H7 (cell line): ENCODE measurements around the gene CDC25B. TPM values are rescaled to one million over a fixed set of nuclear protein-coding genes. Genes with fewer than 3 reads are reported as not detected.
A peak's percentile ranks its signal among the peaks of the same experiment; 100 is the strongest.

Source experiments
- DNase-seq: peaks from one replicate; pipeline ENCODE4 v3.0.0; 2012
- H3K27me3 ChIP-seq: 2 replicates; pipeline ENCODE4 v1.6.0; 2011; ENCODE audit warnings: mild to moderate bottlenecking, low read length; ENCODE audit not compliant: control insufficient read depth, insufficient read depth
- H3K36me3 ChIP-seq: replicated peaks from 2 replicates; pipeline ENCODE4 v1.5.1; 2011; ENCODE audit warnings: low read length; ENCODE audit not compliant: control insufficient read depth, insufficient read depth
- H3K4me3 ChIP-seq: 2 replicates; pipeline ENCODE4 v1.5.1; 2011; ENCODE audit warnings: low read depth, mild to moderate bottlenecking, control low read depth, low read length, moderate library complexity; ENCODE audit not compliant: insufficient read depth
- total RNA-seq: library from RNA; depleted of rRNA; stranded (reverse); fragments of >200 nt; shearing (Covaris generic); gene quantifications from 2 replicates; pipeline ENCODE4 v1.2.3, GENCODE V29; 2014

The CDC25B gene
- total RNA-seq, 1 experiment from 2014 or later: 30.7 TPM

- no peak for DNase-seq
- H3K27me3 ChIP-seq: peaks cover 6% of the 10 kb centered on the region
- peaks cover 2% of the 10 kb centered on the region for H3K36me3 ChIP-seq
- H3K4me3 ChIP-seq: no peak overlapping the region
These were observed 38.8 kb upstream of the CDC25B start for GRCh38 chr20:3757268-3757667.

- Histone ChIP-seq H3K36me3 (peaks cover 2% of the 10 kb centered on the region), H3K4me3 (no peak overlapping the region), H3K27me3 (no peaks in the 10 kb centered on the region)
- no peak for DNase-seq
These were observed 37.5 kb upstream of the CDC25B start for GRCh38 chr20:3758566-3758965.

GRCh38 chr20:3759316-3759823 lies 36.7 kb upstream of the CDC25B start:
- Histone ChIP-seq H3K27me3 (no peaks in the 10 kb centered on the region), H3K4me3 (no peak overlapping the region), H3K36me3 (peaks cover 2% of the 10 kb centered on the region)
- DNase-seq: no peak

GRCh38 chr20:3759884-3760283 lies 36.2 kb upstream of the CDC25B start:
- Histone ChIP-seq H3K4me3 (no peak overlapping the region), H3K36me3 (peaks cover 2% of the 10 kb centered on the region), H3K27me3 (no peaks in the 10 kb centered on the region)
- DNase-seq: no peak

GRCh38 chr20:3760655-3761348 lies 35.3 kb upstream of the CDC25B start:
- Histone ChIP-seq H3K36me3 (peaks cover 1% of the 10 kb centered on the region), H3K4me3 (no peak overlapping the region), H3K27me3 (no peaks in the 10 kb centered on the region)
- no peak for DNase-seq

- peaks cover 3% of the 10 kb centered on the region for H3K27me3 ChIP-seq
- H3K36me3 ChIP-seq: peaks cover 1% of the 10 kb centered on the region
- H3K4me3 ChIP-seq: no peak overlapping the region
- peak; percentile 17 for DNase-seq
These were observed 32.2 kb upstream of the CDC25B start for GRCh38 chr20:3763671-3764601.

- DNase-seq: peak; percentile 13
- H3K27me3 ChIP-seq: peaks cover 3% of the 10 kb centered on the region
- H3K4me3 ChIP-seq: no peak overlapping the region
- peaks cover 1% of the 10 kb centered on the region for H3K36me3 ChIP-seq
These were observed 31.5 kb upstream of the CDC25B start for GRCh38 chr20:3764659-3765058.

- DNase-seq: peak; percentile 8
- Histone ChIP-seq H3K4me3 (no peak overlapping the region), H3K27me3 (peaks cover 4% of the 10 kb centered on the region), H3K36me3 (peaks cover 1% of the 10 kb centered on the region)
These were observed 30.8 kb upstream of the CDC25B start for GRCh38 chr20:3765171-3765882.

- DNase-seq: no peak
- H3K36me3 ChIP-seq: peaks cover under 1% of the 10 kb centered on the region; the same call in 1 of the 2 replicates
- H3K4me3 ChIP-seq: peak overlapping the region; percentile 79
- H3K27me3 ChIP-seq: peaks cover 4% of the 10 kb centered on the region
These were observed 29.5 kb upstream of the CDC25B start for GRCh38 chr20:3766422-3767109.

- Histone ChIP-seq H3K4me3 (peak overlapping the region; percentile 79), H3K36me3 (no peaks in the 10 kb centered on the region; the same call in 1 of the 2 replicates), H3K27me3 (peaks cover 4% of the 10 kb centered on the region)
- peak; percentile 76 for DNase-seq
These were observed 29.0 kb upstream of the CDC25B start for GRCh38 chr20:3767110-3767426.

GRCh38 chr20:3767427-3768341 lies 28.4 kb upstream of the CDC25B start, which contains the start of gene ADISSP:
TSS of gene ADISSP (minus strand) at chr20:3767753. CDS start at chr20:3760100, 7,653 bp downstream.
- no peaks in the 10 kb centered on the region; the same call in 1 of the 2 replicates for H3K36me3 ChIP-seq
- peak; percentile 100 for DNase-seq
- H3K27me3 ChIP-seq: peaks cover 4% of the 10 kb centered on the region
- H3K4me3 ChIP-seq: peak within 1 kb of the TSS; percentile 86

- peaks cover 4% of the 10 kb centered on the region for H3K27me3 ChIP-seq
- peak overlapping the region; percentile 86 for H3K4me3 ChIP-seq
- DNase-seq: peak; percentile 97
- no peaks in the 10 kb centered on the region; the same call in 1 of the 2 replicates for H3K36me3 ChIP-seq
These were observed 27.6 kb upstream of the CDC25B start for GRCh38 chr20:3768342-3769130.
